Right lobe of liver (tissue), 6 donors: ENCODE measurements around the gene NUP93. TPM values are rescaled to one million over a fixed set of nuclear protein-coding genes. Genes with fewer than 3 reads are reported as not detected.

Source experiments
- ATAC-seq, 4 donors: fragments of 200-7000 bp; cut with Tn5 transposase; one replicate each; pipeline ENCODE4 v1.9.1; 2020; ENCODE audit warnings: mild to moderate bottlenecking in 4 of 4, moderate library complexity in 4 of 4
- DNase-seq, 3 donors: peaks; one replicate each; pipeline ENCODE4 v3.0.0-alpha.2; 2020
- H3K27ac ChIP-seq, 3 donors: fragments of 200-600 bp; one replicate each; pipeline ENCODE4 v1.8.0; 2022
- H3K27me3 ChIP-seq, 2 donors: fragments of 200-600 bp; one replicate each; pipeline ENCODE4 v1.8.0; 2022
- H3K36me3 ChIP-seq, 4 donors: fragments of 200-600 bp; sonication (generic) in 1 of 4; one replicate each; pipeline versions ENCODE4 v1.5.1 to v1.8.0; 2017 to 2022; ENCODE audit warnings: control low read depth in 1 of 4
- H3K4me1 ChIP-seq, 4 donors: fragments of 200-600 bp; sonication (generic) in 1 of 4; one replicate each; pipeline versions ENCODE4 v1.5.1 to v1.8.0; 2017 to 2022; ENCODE audit warnings: control low read depth in 1 of 4
- H3K4me3 ChIP-seq, 3 donors: fragments of 200-600 bp; one replicate each; pipeline ENCODE4 v1.8.0; 2022
- H3K9me3 ChIP-seq, 4 donors: fragments of 200-600 bp; sonication (generic) in 1 of 4; one replicate each; pipeline versions ENCODE4 v1.5.1 to v1.8.0; 2017 to 2022; ENCODE audit warnings: control low read depth in 1 of 4
- CTCF ChIP-seq, 4 donors: fragments of 200-600 bp in 3 of 4; fragments of 450-650 bp in 1 of 4; IDR thresholded peaks; one replicate each; pipeline versions ENCODE4 v1.5.1 to v1.8.0; 2016 to 2022; ENCODE audit warnings: antibody characterized with exemption in 4 of 4, mild to moderate bottlenecking in 2 of 4
- POLR2A ChIP-seq: fragments of 450-650 bp; IDR thresholded peaks from one replicate; pipeline ENCODE4 v1.6.1; 2017; ENCODE audit warnings: antibody characterized with exemption, mild to moderate bottlenecking
- WGBS: methylation state at CpG from one replicate; pipeline ENCODE4 v1.1.6; 2018; ENCODE audit warnings: low coverage, low lambda C conversion rate; ENCODE audit not compliant: insufficient coverage; ENCODE audit errors: missing lambda C conversion rate; 5-methylcytosine and 5-hydroxymethylcytosine counted together
- intact Hi-C, 2 donors: fragments of 100-400 bp; cut with DNase I; formaldehyde crosslinking; loops; one replicate each; pipeline versions ENCODE4 v1.11.2 to v1.14.1; 2022
- total RNA-seq, 6 experiments: library from RNA; depleted of rRNA in 2 of 6; stranded (reverse); fragments of >200 nt in 2 of 6; fragmentation: NEBNext Ultra II Directional in 3 of 6; extraction: Animal tissue kit (Norgen Biotek cat#: 25700) in 3 of 6; gene quantifications; one replicate each; pipeline versions ENCODE4 v1.1.0 to v1.2.4, GENCODE V29; 2016 to 2023
- donor health status: DM: no; HTN: yes; CAD: no.
- donor health status: DM: no; HTN: no; CAD: no.
- donor health status: DM: no; HTN: no; CAD: no.
- donor health status: DM: no; HTN: yes; CAD: no.
- donor health status: DM: no; HTN: yes; CAD: no.

Gene NUP93
- total RNA-seq, 6 experiments from 2014 or later, result 8.3 to 17.0 (median 12.8) TPM

DNA sequence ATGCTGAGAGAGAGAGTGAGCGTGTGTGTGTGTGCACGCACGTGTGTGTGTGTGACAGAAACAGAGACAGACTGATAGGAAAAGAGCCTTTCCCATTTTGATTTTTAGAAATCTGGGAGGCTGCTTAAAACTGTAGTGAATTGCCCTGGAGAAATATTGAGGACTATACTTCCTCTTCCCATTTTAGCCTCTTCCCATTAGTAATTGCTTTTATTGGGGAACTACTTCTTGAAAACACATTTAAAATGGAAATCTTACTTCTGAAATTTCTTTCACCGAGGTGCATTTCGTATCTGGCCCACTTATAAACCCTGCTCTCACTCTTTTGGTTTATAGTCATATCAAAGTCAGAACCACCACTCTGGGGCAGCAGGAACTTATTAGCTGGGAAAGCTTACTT lies 47.1 kb downstream of the NUP93 start:
- 86% methylated on average over 5 of the region's 5 CpGs for WGBS
- DNase-seq (no peak), ATAC-seq (no peak)
- H3K4me1 ChIP-seq, result peaks cover 0 to 7% (median 1%) of the 10 kb centered on the region in 4 donors
- no peak overlapping the region for H3K27ac ChIP-seq
- H3K4me3 ChIP-seq, result no peak overlapping the region
- H3K9me3 ChIP-seq, result no peaks in the 10 kb centered on the region
- intact Hi-C loops, result no loop called here
- H3K27me3 ChIP-seq, result no peaks in the 10 kb centered on the region
- no peaks in the 10 kb centered on the region for H3K36me3 ChIP-seq
- TF ChIP-seq POLR2A, result no peak
- TF ChIP-seq CTCF (IDR thresholded peaks at IDR 0.05), result no peak

- H3K9me3 ChIP-seq, result no peaks in the 10 kb centered on the region
- ATAC-seq (no peak), DNase-seq (no peak)
- no peak overlapping the region for H3K27ac ChIP-seq
- peaks cover 0 to 7% (median 1%) of the 10 kb centered on the region in 4 donors for H3K4me1 ChIP-seq
- 93% methylated on average over 5 of the region's 5 CpGs for WGBS
- intact Hi-C loops, result no loop called here
- TF ChIP-seq POLR2A, result no peak
- TF ChIP-seq CTCF (IDR thresholded peaks at IDR 0.05), result no peak
- no peaks in the 10 kb centered on the region for H3K36me3 ChIP-seq
- no peaks in the 10 kb centered on the region for H3K27me3 ChIP-seq
- H3K4me3 ChIP-seq, result no peak overlapping the region
Observed at GRCh38 chr16:56777482-56777881, 47.6 kb downstream of the NUP93 start.

DNA sequence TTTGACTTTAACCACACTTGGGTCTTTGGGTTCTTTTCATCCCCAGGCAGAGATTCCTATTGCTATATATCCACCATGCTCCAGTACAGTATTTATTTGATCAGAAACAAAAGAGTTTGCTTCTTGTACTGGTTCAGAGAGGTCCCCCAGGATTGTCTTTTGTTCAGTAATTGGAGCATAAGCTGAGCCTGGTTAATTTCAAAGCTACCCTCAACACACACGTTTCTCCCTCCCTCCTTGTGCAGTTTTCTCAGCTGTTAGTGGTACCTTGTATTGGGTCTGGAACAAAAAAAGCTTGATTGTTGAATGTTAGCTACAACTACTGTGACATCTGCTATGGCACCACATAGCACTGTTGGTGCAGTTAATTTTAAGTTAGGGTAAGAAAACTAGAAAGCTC lies 50.0 kb downstream of the NUP93 start:
- Histone ChIP-seq H3K4me3 (no peak overlapping the region), H3K27ac (no peak overlapping the region), H3K36me3 (no peaks in the 10 kb centered on the region), H3K9me3 (no peaks in the 10 kb centered on the region), H3K27me3 (no peaks in the 10 kb centered on the region), H3K4me1 (peaks cover 0 to 7% (median 1%) of the 10 kb centered on the region in 4 donors)
- ATAC-seq (no peak), DNase-seq (no peak)
- WGBS, result 73% methylated on average over 1 of the region's 1 CpG
- intact Hi-C loops, result no loop called here
- TF ChIP-seq POLR2A (no peak), CTCF (IDR thresholded peaks at IDR 0.05) (no peak)

DNA sequence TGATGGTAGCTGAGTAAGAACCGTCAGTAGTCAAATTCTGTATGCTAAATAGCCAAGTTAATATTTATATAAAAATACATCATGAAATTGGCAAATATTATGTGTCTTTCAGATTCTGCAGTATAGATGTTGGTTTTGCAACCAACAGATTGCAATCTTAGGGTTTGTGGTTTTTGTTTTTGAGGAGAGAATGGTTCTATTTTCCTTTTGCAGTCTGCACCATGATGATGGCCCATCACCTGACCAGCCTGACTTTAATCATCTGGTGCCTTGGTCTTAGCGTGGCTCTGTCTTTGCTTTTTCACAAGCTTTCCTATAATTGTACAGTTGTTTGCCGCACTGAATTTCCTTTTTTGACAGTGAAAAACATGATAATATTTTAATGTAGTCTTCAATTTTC lies 50.7 kb downstream of the NUP93 start:
- H3K27ac ChIP-seq, result no peak overlapping the region
- H3K9me3 ChIP-seq, result no peaks in the 10 kb centered on the region
- TF ChIP-seq POLR2A (no peak), CTCF (IDR thresholded peaks at IDR 0.05) (no peak)
- 62% methylated on average over 3 of the region's 3 CpGs for WGBS
- H3K4me3 ChIP-seq, result no peak overlapping the region
- ATAC-seq (no peak), DNase-seq (no peak)
- intact Hi-C loops, result no loop called here
- H3K4me1 ChIP-seq, result peaks cover 0 to 7% (median 1%) of the 10 kb centered on the region in 4 donors
- no peaks in the 10 kb centered on the region for H3K27me3 ChIP-seq
- H3K36me3 ChIP-seq, result no peaks in the 10 kb centered on the region

DNA sequence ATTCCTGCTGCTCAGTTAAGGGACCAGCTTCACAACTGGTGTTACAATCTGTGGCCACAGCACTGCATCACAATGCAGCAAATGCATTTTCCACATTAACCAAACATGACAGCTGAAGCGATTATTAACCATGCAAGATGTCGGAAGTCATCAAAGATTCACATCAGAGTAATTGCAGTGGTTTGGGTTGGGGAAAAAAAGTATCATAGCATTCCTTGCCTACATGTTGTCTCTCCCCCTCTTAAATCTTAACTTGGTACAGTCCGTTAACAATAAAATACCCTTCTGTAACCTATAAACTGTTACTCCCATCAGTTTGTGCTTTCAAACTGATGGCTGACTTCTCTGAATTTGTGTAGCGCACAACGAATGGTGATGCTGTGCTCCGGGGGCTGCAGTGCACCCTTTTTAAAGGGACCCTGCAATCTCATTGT lies 51.6 kb downstream of the NUP93 start:
- TF ChIP-seq POLR2A (no peak), CTCF (IDR thresholded peaks at IDR 0.05) (no peak)
- WGBS, result 83% methylated on average over 6 of the region's 6 CpGs
- Histone ChIP-seq H3K36me3 (no peaks in the 10 kb centered on the region), H3K9me3 (no peaks in the 10 kb centered on the region), H3K27ac (no peak overlapping the region), H3K4me3 (no peak overlapping the region), H3K27me3 (no peaks in the 10 kb centered on the region), H3K4me1 (peaks cover 0 to 2% (median 0%) of the 10 kb centered on the region in 4 donors)
- intact Hi-C loops, result no loop called here
- DNase-seq (no peak), ATAC-seq (no peak)
